ENCODE measurements around the gene SPOCK3. TPM values are rescaled to one million over a fixed set of nuclear protein-coding genes. Genes with fewer than 3 reads are reported as not detected.

Gene SPOCK3
- total RNA-seq, 1 experiment from 2014 or later: 1.4 TPM

DNA sequence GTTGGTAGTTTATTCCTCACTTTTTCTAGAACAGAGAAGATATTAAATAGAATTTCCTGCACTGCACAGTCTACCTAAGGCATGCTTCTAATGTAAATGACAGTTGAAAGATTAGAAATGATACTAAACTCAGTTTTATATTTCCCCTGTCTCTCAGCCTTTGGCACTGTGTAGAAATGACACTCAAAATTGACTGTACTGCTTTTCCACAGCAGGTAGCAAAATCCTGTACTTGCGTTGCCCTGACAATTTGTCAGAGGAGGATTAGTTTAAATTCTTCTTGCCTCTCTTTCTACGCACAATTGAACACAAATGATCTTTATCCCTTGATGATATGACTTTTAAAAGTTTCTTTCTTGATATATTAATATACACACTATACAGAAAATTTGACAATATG lies 347.6 kb downstream of the SPOCK3 start:
- no peaks in the 10 kb centered on the region for H3K4me1 ChIP-seq (ENCODE audit: control insufficient read depth, insufficient read depth, low read length)
- no peaks in the 10 kb centered on the region for H3K36me3 ChIP-seq (ENCODE audit: control insufficient read depth, insufficient read depth, low read length)
- DNase-seq (ENCODE audit: low read depth, low spot score) (no peak), ATAC-seq (no peak)
- TF ChIP-seq SIN3A (IDR thresholded peaks at IDR 0.05; ENCODE audit: borderline replicate concordance, insufficient read depth, low read depth, low read length) (no peak), TCF7L2 (IDR thresholded peaks at IDR 0.05; ENCODE audit: low read depth, low read length) (no peak), POLR2AphosphoS5 (IDR thresholded peaks at IDR 0.05; ENCODE audit: low read depth, low read length) (no peak)
- TF ChIP-seq, protein P1, sequence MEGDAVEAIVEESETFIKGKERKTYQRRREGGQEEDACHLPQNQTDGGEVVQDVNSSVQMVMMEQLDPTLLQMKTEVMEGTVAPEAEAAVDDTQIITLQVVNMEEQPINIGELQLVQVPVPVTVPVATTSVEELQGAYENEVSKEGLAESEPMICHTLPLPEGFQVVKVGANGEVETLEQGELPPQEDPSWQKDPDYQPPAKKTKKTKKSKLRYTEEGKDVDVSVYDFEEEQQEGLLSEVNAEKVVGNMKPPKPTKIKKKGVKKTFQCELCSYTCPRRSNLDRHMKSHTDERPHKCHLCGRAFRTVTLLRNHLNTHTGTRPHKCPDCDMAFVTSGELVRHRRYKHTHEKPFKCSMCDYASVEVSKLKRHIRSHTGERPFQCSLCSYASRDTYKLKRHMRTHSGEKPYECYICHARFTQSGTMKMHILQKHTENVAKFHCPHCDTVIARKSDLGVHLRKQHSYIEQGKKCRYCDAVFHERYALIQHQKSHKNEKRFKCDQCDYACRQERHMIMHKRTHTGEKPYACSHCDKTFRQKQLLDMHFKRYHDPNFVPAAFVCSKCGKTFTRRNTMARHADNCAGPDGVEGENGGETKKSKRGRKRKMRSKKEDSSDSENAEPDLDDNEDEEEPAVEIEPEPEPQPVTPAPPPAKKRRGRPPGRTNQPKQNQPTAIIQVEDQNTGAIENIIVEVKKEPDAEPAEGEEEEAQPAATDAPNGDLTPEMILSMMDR (IDR thresholded peaks at IDR 0.05): no peak
- TF ChIP-seq, protein P2, sequence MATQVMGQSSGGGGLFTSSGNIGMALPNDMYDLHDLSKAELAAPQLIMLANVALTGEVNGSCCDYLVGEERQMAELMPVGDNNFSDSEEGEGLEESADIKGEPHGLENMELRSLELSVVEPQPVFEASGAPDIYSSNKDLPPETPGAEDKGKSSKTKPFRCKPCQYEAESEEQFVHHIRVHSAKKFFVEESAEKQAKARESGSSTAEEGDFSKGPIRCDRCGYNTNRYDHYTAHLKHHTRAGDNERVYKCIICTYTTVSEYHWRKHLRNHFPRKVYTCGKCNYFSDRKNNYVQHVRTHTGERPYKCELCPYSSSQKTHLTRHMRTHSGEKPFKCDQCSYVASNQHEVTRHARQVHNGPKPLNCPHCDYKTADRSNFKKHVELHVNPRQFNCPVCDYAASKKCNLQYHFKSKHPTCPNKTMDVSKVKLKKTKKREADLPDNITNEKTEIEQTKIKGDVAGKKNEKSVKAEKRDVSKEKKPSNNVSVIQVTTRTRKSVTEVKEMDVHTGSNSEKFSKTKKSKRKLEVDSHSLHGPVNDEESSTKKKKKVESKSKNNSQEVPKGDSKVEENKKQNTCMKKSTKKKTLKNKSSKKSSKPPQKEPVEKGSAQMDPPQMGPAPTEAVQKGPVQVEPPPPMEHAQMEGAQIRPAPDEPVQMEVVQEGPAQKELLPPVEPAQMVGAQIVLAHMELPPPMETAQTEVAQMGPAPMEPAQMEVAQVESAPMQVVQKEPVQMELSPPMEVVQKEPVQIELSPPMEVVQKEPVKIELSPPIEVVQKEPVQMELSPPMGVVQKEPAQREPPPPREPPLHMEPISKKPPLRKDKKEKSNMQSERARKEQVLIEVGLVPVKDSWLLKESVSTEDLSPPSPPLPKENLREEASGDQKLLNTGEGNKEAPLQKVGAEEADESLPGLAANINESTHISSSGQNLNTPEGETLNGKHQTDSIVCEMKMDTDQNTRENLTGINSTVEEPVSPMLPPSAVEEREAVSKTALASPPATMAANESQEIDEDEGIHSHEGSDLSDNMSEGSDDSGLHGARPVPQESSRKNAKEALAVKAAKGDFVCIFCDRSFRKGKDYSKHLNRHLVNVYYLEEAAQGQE (IDR thresholded peaks at IDR 0.05; ENCODE audit: insufficient read depth in 1 of 2, low read depth in 2 of 2, low read length in 1 of 2): no peak
- no peaks in the 10 kb centered on the region for H3K9me3 ChIP-seq (ENCODE audit: control insufficient read depth, insufficient read depth, low read depth, low read length)
- no peak overlapping the region for H3K27ac ChIP-seq (ENCODE audit: low read length)
- ChIA-PET POLR2A (no interaction called here), CTCF (no interaction called here)
- H3K4me3 ChIP-seq (ENCODE audit: low read depth in 2 of 2, low read length in 2 of 2): no peak overlapping the region
- intact Hi-C loops (cut with micrococcal nuclease; ENCODE audit: unreplicated experiment): no loop called here
- H3K27me3 ChIP-seq (ENCODE audit: control insufficient read depth, insufficient read depth, low read length): no peaks in the 10 kb centered on the region
- BruUV-seq (replicated peaks): no TSS peak
- in situ Hi-C loops (cut with HindIII; ENCODE audit: low pct_unique_long_range_greater_than_20kb, low sequenced_read_pairs): no loop called here

DNA sequence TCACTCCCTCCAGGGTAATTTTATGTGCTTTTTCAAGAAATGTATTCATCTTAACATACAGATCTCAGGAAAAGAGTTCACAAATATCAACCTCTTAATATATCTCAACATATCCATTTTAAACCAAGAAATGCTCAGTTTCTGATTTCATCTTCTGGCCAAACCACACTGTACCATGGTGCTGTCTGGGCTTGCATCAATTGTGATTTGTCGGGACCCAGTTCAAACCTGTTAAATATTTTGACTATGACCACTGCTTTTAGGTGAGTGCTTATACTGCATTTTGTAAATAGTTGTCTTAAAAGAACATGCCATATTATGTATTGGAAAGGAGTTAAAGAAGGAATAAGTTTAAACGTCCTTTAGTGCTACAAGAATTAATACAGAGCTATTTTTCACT lies 352.1 kb downstream of the SPOCK3 start:
- no peaks in the 10 kb centered on the region for H3K36me3 ChIP-seq (ENCODE audit: control insufficient read depth, insufficient read depth, low read length)
- ATAC-seq: no peak
- H3K4me3 ChIP-seq (ENCODE audit: low read depth in 2 of 2, low read length in 2 of 2): no peak overlapping the region
- no peaks in the 10 kb centered on the region for H3K9me3 ChIP-seq (ENCODE audit: control insufficient read depth, insufficient read depth, low read depth, low read length)
- H3K4me1 ChIP-seq (ENCODE audit: control insufficient read depth, insufficient read depth, low read length): no peaks in the 10 kb centered on the region
- DNase-seq (ENCODE audit: low read depth, low spot score): no peak
- intact Hi-C loops (cut with micrococcal nuclease; ENCODE audit: unreplicated experiment): no loop called here
- no peak overlapping the region for H3K27ac ChIP-seq (ENCODE audit: low read length)
- TF ChIP-seq, protein P1 (IDR thresholded peaks at IDR 0.05): no peak
- TF ChIP-seq TCF7L2 (IDR thresholded peaks at IDR 0.05; ENCODE audit: low read depth, low read length): no peak
- TF ChIP-seq POLR2AphosphoS5 (IDR thresholded peaks at IDR 0.05; ENCODE audit: low read depth, low read length): no peak
- no peak for TF ChIP-seq SIN3A (IDR thresholded peaks at IDR 0.05; ENCODE audit: borderline replicate concordance, insufficient read depth, low read depth, low read length)
- TF ChIP-seq, protein P2 (IDR thresholded peaks at IDR 0.05; ENCODE audit: insufficient read depth in 1 of 2, low read depth in 2 of 2, low read length in 1 of 2): no peak
- ChIA-PET POLR2A (no interaction called here), CTCF (no interaction called here)
- BruUV-seq (replicated peaks): no TSS peak
- no peaks in the 10 kb centered on the region for H3K27me3 ChIP-seq (ENCODE audit: control insufficient read depth, insufficient read depth, low read length)
- in situ Hi-C loops (cut with HindIII; ENCODE audit: low pct_unique_long_range_greater_than_20kb, low sequenced_read_pairs): no loop called here

All from Panc1 (cell line).